Left cardiac atrium (tissue), 4 donors: ENCODE results near the gene XBP1. TPM values are rescaled to one million over a fixed set of nuclear protein-coding genes. Genes with fewer than 3 reads are reported as not detected.
A peak's percentile ranks its signal among the peaks of the same experiment; 100 is the strongest.
"Not testable (repeated sequence)": the region's sequence is repeated elsewhere in the genome, so short reads cannot be mapped to it uniquely, and the experiment has no call there.

Experiments
- ATAC-seq, 2 donors: fragments of 200-7000 bp; cut with Tn5 transposase; one replicate each; pipeline ENCODE4 v1.9.1; 2020; ENCODE audit warnings: mild to moderate bottlenecking in 2 of 2, moderate library complexity in 2 of 2
- DNase-seq: peaks from one replicate; pipeline ENCODE4 v3.0.0-alpha.2; 2020
- intact Hi-C, 2 donors: fragments of 100-400 bp; cut with DNase I; formaldehyde crosslinking; loops; one replicate each; pipeline versions ENCODE4 v1.14.1 to v1.15.1; 2022 to 2023
- long read RNA-seq: library from polyadenylated mRNA; unstranded; transcript quantifications from one replicate; pipeline ENCODE4 v2.0.0, GENCODE V29; 2021
- total RNA-seq, 2 donors: library from RNA; stranded (reverse); fragmentation: NEBNext Ultra II Directional; extraction: Animal tissue kit (Norgen Biotek cat#: 25700); gene quantifications; one replicate each; pipeline ENCODE4 v1.2.1, GENCODE V29; 2021
- donor health status: DM: no; HTN: yes; CAD: no.
- donor health status: DM: no; HTN: yes; CAD: no; lungs with severe emphysema.
- donor health status: DM: yes; HTN: yes; CAD: no.
- donor health status: Dilated cardiomyopathy.

The XBP1 gene
- 100 to 1,000 TPM in 1 of 2 donors, 10 to 100 TPM in 1; 74.8 to 144 TPM for total RNA-seq
- long read RNA-seq, transcript XBP1-201 (5 exons, 1,850 nt), result major isoform, 37 of 42 reads
- long read RNA-seq, partial matches to known transcripts, result 1 of 42 reads
- long read RNA-seq, other reads (novel, unspliced or antisense), result 1 of 42 reads

DNA sequence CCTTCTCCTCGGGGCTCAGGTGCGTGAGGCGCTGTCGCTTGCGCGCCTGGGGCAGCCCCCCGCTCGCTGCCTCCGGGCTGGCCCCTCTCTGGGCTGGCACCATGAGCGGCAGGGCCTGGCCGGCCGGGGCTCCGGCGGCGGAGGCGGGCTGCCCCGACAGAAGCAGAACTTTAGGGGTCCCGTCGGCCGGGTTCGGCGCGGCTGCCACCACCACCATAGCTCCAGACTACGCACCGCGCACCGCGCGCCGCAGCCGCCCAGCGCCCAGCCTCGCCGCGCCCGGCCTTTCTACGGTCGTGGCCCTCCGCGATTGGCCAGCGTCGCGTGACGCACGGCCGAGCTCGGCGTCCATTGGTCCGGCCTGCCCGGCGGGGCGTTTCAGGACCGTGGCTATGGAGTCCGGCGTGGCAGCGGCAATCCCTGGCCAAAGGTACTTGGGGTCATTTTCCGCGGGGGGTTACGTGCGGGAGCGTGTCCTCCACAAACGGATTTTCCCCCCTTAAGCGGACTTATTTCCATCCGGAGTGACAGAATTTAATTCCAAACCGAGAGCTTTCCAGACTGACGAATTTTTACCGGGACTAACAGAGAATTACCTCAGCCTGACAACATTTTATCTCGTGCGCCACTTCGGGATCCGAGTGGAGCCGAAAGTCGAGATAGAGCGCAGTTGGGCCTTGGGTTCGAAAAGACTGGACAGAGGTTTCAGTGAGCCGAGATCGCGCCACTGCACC, at the start of gene XBP1:
TSS of gene XBP1 (minus strand) at position 262 of the 734 bp plus-strand sequence.
- ATAC-seq, result peak; percentile 97 to 98
- intact Hi-C loops, result loop anchor here in 1 of 2 donors (5.0 kb wide), 1 partner anchor 58 kb away; the partner anchor contains the start of genes CHEK2 and HSCB
- DNase-seq, result peak; percentile 97

DNA sequence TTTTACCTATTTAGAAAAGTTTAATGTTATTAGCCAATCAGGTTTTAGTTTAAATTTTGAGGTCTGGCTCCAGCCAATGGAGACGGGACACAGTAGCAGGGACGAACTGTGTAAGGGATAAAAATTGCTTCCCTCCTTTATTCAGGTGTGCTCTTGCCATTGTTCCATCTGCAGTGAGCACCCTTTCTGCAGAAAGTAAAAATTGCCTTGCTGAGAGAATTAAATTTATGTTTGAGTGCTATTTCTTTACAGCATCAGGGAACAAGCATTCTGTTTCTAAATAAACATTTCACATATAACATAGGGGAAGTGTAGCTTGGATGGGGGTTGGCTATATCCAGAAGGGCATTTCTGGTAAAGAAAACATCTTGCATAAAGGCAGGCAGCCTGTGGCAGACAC, 46.6 kb upstream of the XBP1 start:
- intact Hi-C loops, result no loop called here
- DNase-seq, result no peak

DNA sequence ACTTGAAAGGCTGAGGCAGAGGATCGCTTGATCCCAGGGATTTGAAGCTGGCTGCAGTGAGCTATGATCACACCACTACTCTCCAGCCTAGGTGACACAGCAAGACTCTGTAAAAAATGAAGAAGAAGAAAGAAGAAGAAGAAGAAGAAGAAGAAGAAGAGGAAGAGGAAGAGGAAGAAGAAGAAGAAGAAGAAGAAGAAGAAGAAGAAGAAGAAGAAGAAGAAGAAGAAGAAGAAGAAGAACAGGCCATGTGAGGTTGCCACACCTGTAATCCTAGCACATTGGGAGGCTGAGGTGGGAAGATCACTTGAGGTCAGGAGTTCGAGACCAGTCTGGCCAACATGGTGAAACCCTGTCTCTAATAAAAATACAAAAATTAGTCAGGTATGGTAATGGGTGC, 43.9 kb upstream of the XBP1 start:
- intact Hi-C loops, ATAC-seq, DNase-seq: not testable (repeated sequence)

More for the DNA sequence above, 46.6 kb upstream of the XBP1 start:
- ATAC-seq, result no peak

DNA sequence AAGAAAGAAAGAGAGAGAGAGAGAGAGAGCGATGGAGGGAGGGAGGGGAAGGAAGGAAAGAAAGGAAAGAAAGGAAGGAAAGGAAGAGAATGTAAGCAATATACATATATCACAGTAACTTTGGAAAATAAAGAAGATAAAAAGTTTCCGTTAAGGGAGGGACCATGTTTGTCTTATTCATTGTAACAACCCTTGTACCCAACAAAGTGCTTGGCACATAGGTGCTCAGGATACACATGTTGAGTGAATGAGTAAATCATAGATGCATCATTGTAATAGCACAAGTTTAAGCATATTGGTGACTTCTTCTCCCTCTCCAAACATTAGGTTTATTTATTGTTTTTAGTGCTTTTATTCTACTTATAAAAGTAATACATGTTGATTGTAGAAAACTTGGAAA, 43.3 kb upstream of the XBP1 start:
- intact Hi-C loops, result no loop called here
- no peak for DNase-seq
- ATAC-seq, result no peak

DNA sequence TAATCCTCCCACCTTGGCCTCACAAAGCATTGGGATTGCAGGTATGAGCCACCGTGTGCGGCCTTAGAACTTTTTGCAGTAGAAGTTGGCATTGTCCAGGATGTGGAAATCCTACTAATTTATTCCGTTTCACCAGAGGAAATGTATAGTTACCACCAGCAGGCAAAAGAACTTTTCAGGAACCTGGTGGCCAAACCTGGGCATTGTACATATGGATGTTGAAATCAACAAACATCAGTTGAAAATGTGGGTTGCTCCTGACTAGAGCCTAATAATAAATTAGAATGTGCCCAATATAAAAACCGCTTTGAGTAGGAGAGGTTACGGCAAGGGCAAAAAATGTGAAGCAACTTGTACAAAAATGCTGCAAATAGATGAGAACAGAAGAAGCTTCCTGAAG, 40.7 kb upstream of the XBP1 start:
- intact Hi-C loops, result no loop called here
- ATAC-seq (no peak), DNase-seq (no peak)

DNA sequence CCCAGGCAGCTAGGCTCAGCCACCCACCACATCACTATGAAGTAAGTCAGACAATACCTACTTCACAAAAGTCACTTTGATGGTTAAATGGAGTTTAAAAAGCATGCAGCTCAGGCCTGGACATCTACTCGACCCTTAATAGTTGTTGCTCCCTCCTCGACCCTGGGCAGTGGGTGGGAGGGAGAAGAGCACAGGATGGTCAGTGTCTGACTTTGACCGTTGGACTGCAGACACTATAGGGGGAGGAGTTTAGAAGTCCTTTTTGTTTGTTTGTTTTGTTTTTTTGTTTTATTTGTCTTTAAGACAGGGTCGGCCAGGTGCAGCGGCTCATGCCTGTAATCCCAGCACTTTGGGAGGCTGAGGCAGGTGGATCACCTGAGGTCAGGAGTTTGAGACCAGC, 38.6 kb upstream of the XBP1 start:
- ATAC-seq (no peak), DNase-seq (no peak)
- intact Hi-C loops, result loop anchor here in 1 of 2 donors (10.0 kb wide), 1 partner anchor 814 kb away; no protein-coding TSS in a partner anchor

DNA sequence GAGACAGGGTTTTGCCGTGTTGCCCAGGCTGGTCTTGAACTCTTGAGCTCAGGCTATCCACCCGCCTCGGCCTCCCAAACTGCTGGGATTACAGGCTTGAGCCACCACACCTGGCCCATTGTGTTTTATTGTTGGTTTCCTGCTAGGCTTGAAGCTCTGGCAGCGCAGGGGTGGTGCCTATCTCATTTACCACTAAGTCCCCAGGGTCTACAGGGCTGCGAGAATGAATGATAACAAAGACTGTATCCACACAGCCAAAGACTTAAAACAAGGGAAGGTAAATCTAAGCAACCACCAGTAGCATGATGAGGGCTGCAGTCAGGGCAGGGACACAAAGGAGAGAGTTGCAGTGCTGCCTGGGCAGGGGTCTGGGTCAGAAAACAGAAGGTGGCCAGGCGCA, 37.3 kb upstream of the XBP1 start:
- ATAC-seq (no peak), DNase-seq (no peak)
- intact Hi-C loops, result loop anchor here in 1 of 2 donors (10.0 kb wide), 1 partner anchor 813 kb away; no protein-coding TSS in a partner anchor

DNA sequence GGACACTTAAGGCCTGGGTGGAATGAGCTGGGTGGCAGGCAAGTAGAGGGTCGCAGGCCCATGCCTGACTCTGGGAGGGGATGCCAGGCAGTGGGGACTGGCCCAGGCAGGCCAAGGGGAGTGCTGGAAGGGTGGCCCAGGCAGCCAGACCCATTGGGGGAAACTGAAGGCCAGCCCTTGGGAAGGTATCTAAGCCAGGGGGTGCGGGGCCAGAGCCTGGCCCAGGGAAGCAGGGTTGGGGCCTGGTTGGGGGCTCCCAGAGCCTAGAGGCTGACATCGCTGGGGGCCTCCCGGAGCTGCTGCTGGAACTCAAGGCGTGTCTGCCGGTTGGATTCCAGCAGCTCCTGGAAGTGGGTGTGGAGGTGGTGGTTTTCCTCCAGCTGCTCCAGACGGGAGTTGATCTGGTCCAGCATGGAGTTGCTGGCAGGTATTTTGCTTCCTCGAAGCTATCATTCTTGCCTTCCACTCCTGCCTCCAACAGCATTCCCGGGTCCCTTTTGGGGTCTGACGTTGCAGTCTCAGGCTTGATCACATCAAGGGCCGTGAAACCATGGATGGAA, 35.3 kb upstream of the XBP1 start:
- DNase-seq (no peak), ATAC-seq (no peak)
- intact Hi-C loops, result loop anchor here in 1 of 2 donors (10.0 kb wide), 1 partner anchor 811 kb away; no protein-coding TSS in a partner anchor

DNA sequence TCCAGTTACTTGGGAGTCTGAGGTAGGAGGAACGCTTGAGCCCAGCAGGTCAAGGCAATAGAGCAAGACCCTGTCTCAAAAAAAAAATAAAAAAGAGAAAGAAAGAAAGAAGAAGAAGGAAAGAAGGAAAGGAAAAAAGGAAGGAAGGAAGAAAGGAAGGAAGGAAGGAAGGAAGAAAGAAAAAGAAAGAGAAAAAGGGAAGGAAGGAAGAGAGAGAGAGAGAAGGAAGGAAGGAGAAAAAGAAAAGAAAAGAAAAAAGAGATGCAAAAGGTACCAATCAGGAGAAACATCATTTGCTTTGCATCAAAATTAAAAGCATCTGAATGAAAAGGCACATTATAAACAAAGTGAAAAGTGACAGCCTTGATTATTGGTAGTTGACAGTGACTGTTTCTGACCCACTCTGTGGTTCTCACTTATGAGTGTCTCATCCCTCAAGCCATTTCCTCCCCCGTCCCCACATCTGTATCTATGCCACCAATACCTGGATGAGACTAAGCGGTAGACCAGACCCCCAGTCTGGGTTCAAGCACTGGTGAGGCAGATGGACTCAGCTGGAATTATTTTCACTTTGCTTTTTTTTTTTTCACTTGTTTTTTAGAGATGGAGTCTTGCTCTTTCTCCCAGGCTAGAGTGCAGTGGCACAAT, 33.0 kb upstream of the XBP1 start:
- intact Hi-C loops, result loop anchor here (5.0 to 10.0 kb wide), 2 partner anchors 231 to 809 kb away; no protein-coding TSS in a partner anchor

DNA sequence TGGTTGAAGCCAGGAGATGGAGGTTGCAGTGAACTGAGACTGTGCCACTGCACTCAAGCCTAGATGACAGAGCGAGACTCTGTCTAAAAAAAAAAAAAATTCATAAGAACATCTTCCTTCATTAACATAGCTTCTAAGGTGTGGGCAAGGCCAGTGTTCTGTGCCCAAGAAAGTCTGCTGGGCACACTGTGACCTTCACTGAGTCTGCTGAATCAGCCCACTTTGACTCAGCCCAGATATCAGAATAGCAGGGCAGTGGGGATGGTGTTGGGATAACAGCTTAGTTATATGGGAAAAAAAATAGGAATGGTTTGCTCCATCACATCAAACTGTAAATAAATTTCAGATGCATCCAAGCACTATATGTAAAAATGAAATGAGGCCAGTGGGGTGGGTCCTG, 32.4 kb upstream of the XBP1 start:
- DNase-seq (no peak), ATAC-seq (no peak)
- intact Hi-C loops, result loop anchor here (5.0 to 10.0 kb wide), 2 partner anchors 230 to 808 kb away; no protein-coding TSS in a partner anchor

More for the DNA sequence above, 33.0 kb upstream of the XBP1 start:
- DNase-seq, result no peak
- no peak for ATAC-seq

DNA sequence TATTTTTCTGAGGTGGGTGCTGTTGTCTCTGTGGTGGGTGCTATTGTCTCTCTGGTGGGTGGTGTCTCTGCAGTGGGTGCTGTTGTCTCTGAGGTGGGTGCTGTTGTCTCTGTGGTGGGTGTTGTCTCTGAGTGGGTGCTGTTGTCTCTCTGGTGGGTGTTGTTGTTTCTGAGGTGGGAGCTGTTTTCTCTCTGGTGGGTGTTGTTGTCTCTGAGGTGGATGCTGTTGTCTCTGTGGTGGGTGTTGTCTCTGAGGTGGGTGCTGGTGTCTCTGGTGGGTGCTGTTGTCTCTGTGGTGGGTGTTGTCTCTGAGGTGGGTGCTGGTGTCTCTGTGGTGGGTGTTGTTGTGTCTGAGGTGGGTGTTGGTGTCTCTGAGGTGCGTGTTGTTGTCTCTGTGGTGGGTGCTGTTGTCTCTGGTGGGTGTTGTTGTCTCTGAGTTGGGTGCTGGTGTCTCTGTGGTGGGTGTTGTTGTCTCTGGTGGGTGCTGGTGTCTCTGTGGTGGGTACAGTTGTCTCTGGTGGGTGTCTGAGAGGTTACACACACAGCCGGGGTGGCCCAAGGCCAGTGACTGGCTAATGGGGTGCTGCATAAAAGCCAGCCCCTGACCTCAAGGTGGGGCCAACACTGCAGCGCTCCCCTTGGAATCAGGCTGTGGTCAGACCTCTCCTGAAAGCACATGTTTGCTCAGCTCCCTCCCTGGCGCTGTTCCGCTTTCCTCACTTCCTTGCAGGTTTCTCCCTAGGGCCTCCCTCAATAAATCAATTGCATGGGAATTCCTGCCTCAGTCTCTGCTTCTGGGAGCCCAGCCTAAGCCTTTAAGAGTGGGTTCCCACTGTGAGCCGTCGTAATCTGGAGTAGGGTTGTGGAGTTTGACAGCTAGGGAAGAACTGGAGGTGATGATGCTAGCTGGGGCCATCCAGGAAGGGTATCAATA, 31.0 kb upstream of the XBP1 start:
- DNase-seq (no peak), ATAC-seq (no peak)
- intact Hi-C loops, result loop anchor here (5.0 to 10.0 kb wide), 2 partner anchors 229 to 807 kb away; no protein-coding TSS in a partner anchor

DNA sequence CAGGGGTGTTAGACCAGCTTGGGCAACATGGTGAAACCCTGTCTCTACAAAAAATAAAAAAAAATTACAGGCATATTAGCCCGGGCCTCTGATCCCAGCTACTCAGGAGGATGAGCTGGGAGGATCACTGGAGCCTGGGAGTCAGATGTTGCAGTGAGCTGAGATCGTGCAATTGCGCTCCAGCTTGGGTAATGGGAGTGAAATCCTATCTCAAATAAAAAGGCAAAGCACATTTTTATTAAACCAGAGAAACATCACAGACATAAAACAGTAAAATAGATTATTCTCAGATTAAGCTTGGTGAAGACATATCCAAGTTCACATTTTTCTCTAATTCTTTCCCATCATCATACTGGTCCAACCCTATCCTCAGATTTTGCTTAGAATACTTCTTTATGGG, 30.1 kb upstream of the XBP1 start:
- DNase-seq (no peak), ATAC-seq (no peak)
- intact Hi-C loops, result loop anchor here (5.0 to 10.0 kb wide), 2 partner anchors 228 to 806 kb away; no protein-coding TSS in a partner anchor

DNA sequence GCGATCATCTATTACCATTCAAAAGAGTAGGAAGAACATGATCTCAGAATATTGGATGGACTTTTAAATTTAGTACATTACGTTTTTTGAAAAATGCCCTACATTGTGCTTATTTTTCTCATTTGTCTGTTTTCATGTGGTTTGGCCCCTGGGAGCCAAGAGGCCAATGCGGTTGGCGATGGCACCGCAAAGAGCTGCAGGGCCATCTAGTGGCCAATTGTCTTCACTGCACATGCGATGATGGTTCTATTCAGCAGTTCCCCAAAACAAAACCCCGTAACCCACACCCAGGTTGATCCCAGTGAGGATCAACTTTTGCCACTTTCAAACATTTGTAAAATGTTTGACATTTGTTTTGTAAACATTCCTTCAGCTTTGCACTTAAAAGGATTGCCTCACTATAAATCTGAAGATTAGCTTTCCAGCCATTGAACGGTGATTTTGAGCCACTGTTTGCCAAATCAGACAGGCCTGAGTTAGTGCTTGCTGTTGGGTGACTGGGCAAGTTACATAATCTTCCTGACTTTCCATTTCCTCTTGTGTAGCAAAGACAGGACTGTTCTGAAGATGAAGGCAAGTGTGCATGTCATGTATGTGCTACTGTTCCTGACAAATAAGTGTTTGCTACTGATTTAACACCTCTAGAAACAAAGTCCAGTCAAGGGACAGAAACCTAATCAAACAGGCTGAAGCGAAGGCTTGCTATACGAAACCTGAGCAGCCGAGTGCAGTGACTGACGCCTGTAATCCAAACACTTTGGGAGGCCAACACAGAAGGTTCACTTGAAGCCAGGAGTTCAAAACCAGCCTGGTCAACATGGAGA, 29.2 kb upstream of the XBP1 start:
- ATAC-seq (peak; percentile 90 to 92), DNase-seq (peak; percentile 78)
- intact Hi-C loops, result loop anchor here (2.0 to 10.0 kb wide), 3 partner anchors 227 to 805 kb away; no protein-coding TSS in a partner anchor

DNA sequence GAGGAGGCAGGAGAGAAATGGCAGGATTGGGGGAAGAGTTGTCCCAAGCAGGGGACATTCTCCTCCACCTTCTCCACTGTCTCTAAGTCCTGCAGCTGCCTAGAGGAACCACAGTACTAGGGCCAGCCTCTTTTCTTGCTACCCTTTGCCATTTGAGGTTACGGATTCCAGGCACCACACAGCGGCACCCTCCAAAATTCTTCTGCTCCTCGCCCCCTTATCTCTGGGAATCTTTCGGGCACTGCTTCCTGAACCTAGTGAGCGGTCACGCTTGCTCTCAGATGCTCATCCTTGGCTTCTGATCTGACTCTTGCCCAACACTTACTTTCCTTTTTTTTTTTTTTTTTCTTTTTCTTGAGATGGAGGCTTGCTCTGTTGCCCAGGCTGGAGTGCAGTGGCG, 26.6 kb upstream of the XBP1 start:
- intact Hi-C loops, result no loop called here
- ATAC-seq, result no peak

DNA sequence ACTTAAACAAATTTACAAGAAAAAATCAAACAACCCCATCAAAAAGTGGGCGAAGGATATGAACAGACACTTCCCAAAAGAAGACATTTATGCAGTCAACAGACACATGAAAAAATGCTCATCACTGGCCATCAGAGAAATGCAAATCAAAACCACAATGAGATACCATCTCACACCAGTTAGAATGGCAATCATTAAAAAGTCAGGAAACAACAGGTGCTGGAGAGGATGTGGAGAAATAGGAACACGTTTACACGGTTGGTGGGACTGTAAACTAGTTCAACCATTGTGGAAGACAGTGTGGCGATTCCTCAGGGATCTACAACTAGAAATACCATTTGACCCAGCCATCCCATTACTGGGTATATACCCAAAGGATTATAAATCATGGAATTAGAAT, 26.1 kb upstream of the XBP1 start:
- DNase-seq, intact Hi-C loops, ATAC-seq: not testable (repeated sequence)

More for the DNA sequence above, 26.6 kb upstream of the XBP1 start:
- DNase-seq, result no peak

DNA sequence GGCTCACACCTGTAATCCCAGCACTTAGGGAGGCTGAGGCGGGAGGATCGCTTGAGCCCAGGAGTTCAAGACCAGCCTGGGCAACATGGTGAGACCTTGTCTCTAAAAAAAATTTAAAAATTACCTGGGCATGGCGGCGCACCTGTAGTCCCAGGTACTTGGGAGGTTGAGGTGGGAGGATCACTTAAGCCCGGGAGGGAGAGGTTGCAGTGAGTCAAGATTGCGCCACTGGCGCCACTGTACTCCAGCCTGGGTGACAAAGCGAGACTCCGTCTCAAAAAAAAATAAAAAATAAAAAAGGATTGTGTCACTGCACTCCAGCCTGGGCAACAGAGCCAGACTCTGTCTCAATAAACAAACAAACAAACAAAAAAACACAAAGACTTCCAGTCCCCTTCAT, 24.1 kb upstream of the XBP1 start:
- ATAC-seq, DNase-seq, intact Hi-C loops: not testable (repeated sequence)

DNA sequence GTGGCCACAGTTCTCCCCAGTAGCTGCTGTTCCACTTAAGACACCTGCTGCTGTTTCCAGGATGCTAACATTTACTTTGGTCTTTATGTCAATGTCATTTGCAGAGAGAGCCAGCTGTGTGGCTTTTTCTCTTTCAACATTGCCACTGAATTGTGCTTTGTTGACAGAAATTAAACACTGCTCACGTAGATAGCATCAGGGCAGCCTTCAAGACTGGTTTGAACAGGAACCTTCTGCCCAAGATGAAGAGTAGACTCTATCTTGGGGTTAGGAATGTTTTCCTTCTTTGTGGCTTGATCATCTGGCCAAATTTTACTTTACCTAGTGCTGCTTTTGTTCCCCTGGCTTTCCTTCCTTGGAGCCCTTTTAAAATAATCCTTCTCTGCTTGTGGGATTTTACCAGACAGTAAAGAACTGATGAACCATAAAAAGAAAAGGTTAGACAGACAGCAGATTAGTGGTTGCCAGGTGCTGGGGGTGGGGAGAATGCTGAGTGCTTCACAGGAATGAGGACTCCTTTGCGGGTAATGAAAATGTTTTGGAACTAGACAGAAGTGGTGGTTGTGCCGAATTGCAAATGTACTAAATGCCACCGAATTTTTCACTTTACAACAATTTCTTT, 22.7 kb upstream of the XBP1 start:
- no peak for ATAC-seq
- intact Hi-C loops, result no loop called here
- no peak for DNase-seq
